Caco-2 (cell line): Measurements from ENCODE around the gene ABO. TPM values are rescaled to one million over a fixed set of nuclear protein-coding genes. Genes with fewer than 3 reads are reported as not detected.

Experiments used
- BruUV-seq: library from RNA; stranded (reverse); fragments of 400-500 nt; replicated peaks from 2 replicates; lab custom pipeline; 2021; lab: Mats Ljungman, UMichigan
- CTCF ChIA-PET: fragments of 300-600 bp; sonication (Branson Sonifier 250); formaldehyde crosslinking; loops from one replicate; lab custom pipeline; 2022; ENCODE audit warnings: antibody characterized with exemption; lab: Charles Lee
- POLR2A ChIA-PET: fragments of 300-600 bp; sonication (Branson Sonifier 250); formaldehyde crosslinking; loops from one replicate; lab custom pipeline; 2022; ENCODE audit warnings: antibody characterized with exemption; lab: Charles Lee
- DNase-seq, 2 experiments: peaks; one replicate each; pipeline versions ENCODE4 v3.0.0 to v3.0.0-alpha.2; 2020 to 2022
- H3K27me3 ChIP-seq: replicated peaks from 2 replicates; pipeline ENCODE4 v1.6.0; 2011; ENCODE audit warnings: low read length; ENCODE audit not compliant: control insufficient read depth, insufficient read depth
- H3K36me3 ChIP-seq: 2 replicates; pipeline ENCODE4 v1.5.1; 2011; ENCODE audit warnings: low read length; ENCODE audit not compliant: control insufficient read depth, insufficient read depth
- H3K4me1 ChIP-seq: fragments of 250-450 bp; sonication (Bioruptor Pico); 2 replicates; pipeline ENCODE4 v1.5.1; 2020; ENCODE audit warnings: mild to moderate bottlenecking
- H3K4me3 ChIP-seq: 2 replicates; pipeline ENCODE4 v1.5.1; 2011; ENCODE audit warnings: low read depth, mild to moderate bottlenecking, control low read depth, low read length
- H3K9me3 ChIP-seq: fragments of 250-450 bp; sonication (Bioruptor Pico); 2 replicates; pipeline ENCODE4 v1.5.1; 2020; ENCODE audit warnings: mild to moderate bottlenecking, moderate library complexity
- H3K27ac Mint-ChIP-seq: one replicate; pipeline ENCODE4 v1.8.0; 2022; ENCODE audit warnings: mixed read lengths; ENCODE audit not compliant: unreplicated experiment
- H3K27me3 Mint-ChIP-seq: one replicate; pipeline ENCODE4 v1.8.0; 2022; ENCODE audit warnings: mixed read lengths; ENCODE audit not compliant: insufficient read depth, unreplicated experiment
- H3K36me3 Mint-ChIP-seq: one replicate; pipeline ENCODE4 v1.8.0; 2022; ENCODE audit warnings: mild to moderate bottlenecking, mixed read lengths; ENCODE audit not compliant: insufficient read depth, unreplicated experiment
- H3K4me1 Mint-ChIP-seq: one replicate; pipeline ENCODE4 v1.8.0; 2022; ENCODE audit warnings: low read depth, mixed read lengths; ENCODE audit not compliant: unreplicated experiment
- H3K4me3 Mint-ChIP-seq: one replicate; pipeline ENCODE4 v1.8.0; 2022; ENCODE audit warnings: mild to moderate bottlenecking, moderate library complexity, mixed read lengths; ENCODE audit not compliant: unreplicated experiment
- H3K9me3 Mint-ChIP-seq: one replicate; pipeline ENCODE4 v1.8.0; 2022; ENCODE audit warnings: mixed read lengths; ENCODE audit not compliant: unreplicated experiment
- intact Hi-C: fragments of 100-400 bp; cut with micrococcal nuclease; formaldehyde crosslinking; loops from one replicate; pipeline ENCODE4 v1.10.0; 2022; ENCODE audit not compliant: unreplicated experiment
- total RNA-seq: library from RNA; stranded (reverse); gene quantifications from 2 replicates; pipeline ENCODE4 v1.2.3, GENCODE V29; 2022
- TF ChIP-seq, protein P1 (sequence below), 2 experiments: fragments of 200-600 bp in 1 of 2; IDR thresholded peaks; 1 replicate in 1 of 2; 2 replicates in 1 of 2; pipeline versions ENCODE4 v1.5.1 to v1.8.0; 2011 to 2022; ENCODE audit warnings: antibody characterized with exemption in 1 of 2, control low read depth in 1 of 2, inconsistent platforms in 1 of 2, low read depth in 1 of 2, low read length in 1 of 2, mild to moderate bottlenecking in 1 of 2, moderate library complexity in 1 of 2; ENCODE audit not compliant: insufficient read depth in 1 of 2, severe bottlenecking in 1 of 2, unreplicated experiment in 1 of 2

ABO gene
- total RNA-seq, 1 experiment from 2014 or later, result not detected

DNA sequence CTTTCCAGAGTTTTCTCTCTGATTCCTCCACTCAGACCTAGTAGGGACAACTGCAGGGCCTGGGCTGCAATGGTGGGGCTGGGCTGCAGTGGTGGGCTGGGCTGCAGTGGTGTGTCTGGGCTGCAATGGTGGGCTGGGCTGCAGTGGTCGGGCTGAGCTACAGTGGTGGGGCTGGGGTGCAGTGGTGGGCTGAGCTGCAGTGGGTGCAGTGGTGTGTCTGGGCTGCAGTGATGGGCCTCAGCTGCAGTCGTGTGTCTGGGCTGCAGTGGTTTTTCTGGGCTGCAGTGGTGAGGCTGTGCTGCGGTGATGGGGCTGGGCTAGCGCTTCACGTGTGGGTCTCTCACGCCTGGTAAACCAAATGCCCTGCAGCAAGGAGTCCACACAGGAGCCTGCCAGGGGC is 27.4 kb downstream of the ABO start:
- POLR2A ChIA-PET, result no interaction called here
- H3K4me3 Mint-ChIP-seq, result no peak overlapping the region
- no peaks in the 10 kb centered on the region for H3K36me3 ChIP-seq
- CTCF ChIA-PET, result no interaction called here
- H3K27me3 Mint-ChIP-seq, result no peaks in the 10 kb centered on the region
- DNase-seq, result no peak
- intact Hi-C loops, result no loop called here
- H3K9me3 Mint-ChIP-seq, result peaks cover 9% of the 10 kb centered on the region
- H3K4me3 ChIP-seq, result no peak overlapping the region
- no peaks in the 10 kb centered on the region for H3K9me3 ChIP-seq
- H3K36me3 Mint-ChIP-seq, result no peaks in the 10 kb centered on the region
- BruUV-seq, result no TSS peak
- no peak overlapping the region for H3K27ac Mint-ChIP-seq
- peaks cover 21% of the 10 kb centered on the region for H3K4me1 Mint-ChIP-seq
- no peaks in the 10 kb centered on the region for H3K27me3 ChIP-seq
- TF ChIP-seq, protein P1, sequence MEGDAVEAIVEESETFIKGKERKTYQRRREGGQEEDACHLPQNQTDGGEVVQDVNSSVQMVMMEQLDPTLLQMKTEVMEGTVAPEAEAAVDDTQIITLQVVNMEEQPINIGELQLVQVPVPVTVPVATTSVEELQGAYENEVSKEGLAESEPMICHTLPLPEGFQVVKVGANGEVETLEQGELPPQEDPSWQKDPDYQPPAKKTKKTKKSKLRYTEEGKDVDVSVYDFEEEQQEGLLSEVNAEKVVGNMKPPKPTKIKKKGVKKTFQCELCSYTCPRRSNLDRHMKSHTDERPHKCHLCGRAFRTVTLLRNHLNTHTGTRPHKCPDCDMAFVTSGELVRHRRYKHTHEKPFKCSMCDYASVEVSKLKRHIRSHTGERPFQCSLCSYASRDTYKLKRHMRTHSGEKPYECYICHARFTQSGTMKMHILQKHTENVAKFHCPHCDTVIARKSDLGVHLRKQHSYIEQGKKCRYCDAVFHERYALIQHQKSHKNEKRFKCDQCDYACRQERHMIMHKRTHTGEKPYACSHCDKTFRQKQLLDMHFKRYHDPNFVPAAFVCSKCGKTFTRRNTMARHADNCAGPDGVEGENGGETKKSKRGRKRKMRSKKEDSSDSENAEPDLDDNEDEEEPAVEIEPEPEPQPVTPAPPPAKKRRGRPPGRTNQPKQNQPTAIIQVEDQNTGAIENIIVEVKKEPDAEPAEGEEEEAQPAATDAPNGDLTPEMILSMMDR (IDR thresholded peaks at IDR 0.05; ENCODE audit: insufficient read depth in 1 of 2, low read depth in 1 of 2, low read length in 1 of 2, severe bottlenecking in 1 of 2, unreplicated experiment in 1 of 2), result no peak
- peaks cover 37% of the 10 kb centered on the region for H3K4me1 ChIP-seq

- no peak overlapping the region for H3K4me3 Mint-ChIP-seq
- peaks cover 21% of the 10 kb centered on the region for H3K4me1 Mint-ChIP-seq
- H3K36me3 Mint-ChIP-seq, result no peaks in the 10 kb centered on the region
- POLR2A ChIA-PET, result no interaction called here
- peaks cover 30% of the 10 kb centered on the region for H3K4me1 ChIP-seq
- H3K27ac Mint-ChIP-seq, result no peak overlapping the region
- BruUV-seq, result no TSS peak
- no peaks in the 10 kb centered on the region for H3K27me3 Mint-ChIP-seq
- peaks cover 9% of the 10 kb centered on the region for H3K9me3 Mint-ChIP-seq
- no peaks in the 10 kb centered on the region for H3K27me3 ChIP-seq
- no peak overlapping the region for H3K4me3 ChIP-seq
- CTCF ChIA-PET, result no interaction called here
- intact Hi-C loops, result no loop called here
- no peaks in the 10 kb centered on the region for H3K9me3 ChIP-seq
- TF ChIP-seq, protein P1 (IDR thresholded peaks at IDR 0.05; ENCODE audit: insufficient read depth in 1 of 2, low read depth in 1 of 2, low read length in 1 of 2, severe bottlenecking in 1 of 2, unreplicated experiment in 1 of 2), result no peak
- H3K36me3 ChIP-seq, result no peaks in the 10 kb centered on the region
- no peak for DNase-seq
These were observed 28.0 kb downstream of the ABO start for GRCh38 chr9:133246991-133247390.

- POLR2A ChIA-PET, result interaction anchor here (0.6 kb wide), 1 partner anchor 139 kb away, joined by 3 read pairs; no protein-coding TSS in a partner anchor
- no peak overlapping the region for H3K4me3 Mint-ChIP-seq
- H3K4me1 Mint-ChIP-seq, result peaks cover 21% of the 10 kb centered on the region
- no peak for DNase-seq
- TF ChIP-seq, protein P1 (IDR thresholded peaks at IDR 0.05; ENCODE audit: insufficient read depth in 1 of 2, low read depth in 1 of 2, low read length in 1 of 2, severe bottlenecking in 1 of 2, unreplicated experiment in 1 of 2), result no peak
- Histone ChIP-seq H3K36me3 (no peaks in the 10 kb centered on the region), H3K27me3 (no peaks in the 10 kb centered on the region), H3K4me1 (peaks cover 26% of the 10 kb centered on the region), H3K4me3 (no peak overlapping the region), H3K9me3 (no peaks in the 10 kb centered on the region)
- H3K27ac Mint-ChIP-seq, result no peak overlapping the region
- no TSS peak for BruUV-seq
- H3K27me3 Mint-ChIP-seq, result no peaks in the 10 kb centered on the region
- intact Hi-C loops, result no loop called here
- H3K36me3 Mint-ChIP-seq, result no peaks in the 10 kb centered on the region
- peaks cover 9% of the 10 kb centered on the region for H3K9me3 Mint-ChIP-seq
- CTCF ChIA-PET, result no interaction called here
These were observed 28.4 kb downstream of the ABO start for GRCh38 chr9:133246562-133246961.
